Measurements from ENCODE around the gene ZNF689. TPM values are rescaled to one million over a fixed set of nuclear protein-coding genes. Genes with fewer than 3 reads are reported as not detected.
A peak's percentile ranks its signal among the peaks of the same experiment; 100 is the strongest.

ZNF689 gene
- total RNA-seq, 3 donors from 2014 or later (not counting 1 experiment from before 2014, with no cell fraction given) = 8.8 to 9.3 (median 9.1) TPM

DNA sequence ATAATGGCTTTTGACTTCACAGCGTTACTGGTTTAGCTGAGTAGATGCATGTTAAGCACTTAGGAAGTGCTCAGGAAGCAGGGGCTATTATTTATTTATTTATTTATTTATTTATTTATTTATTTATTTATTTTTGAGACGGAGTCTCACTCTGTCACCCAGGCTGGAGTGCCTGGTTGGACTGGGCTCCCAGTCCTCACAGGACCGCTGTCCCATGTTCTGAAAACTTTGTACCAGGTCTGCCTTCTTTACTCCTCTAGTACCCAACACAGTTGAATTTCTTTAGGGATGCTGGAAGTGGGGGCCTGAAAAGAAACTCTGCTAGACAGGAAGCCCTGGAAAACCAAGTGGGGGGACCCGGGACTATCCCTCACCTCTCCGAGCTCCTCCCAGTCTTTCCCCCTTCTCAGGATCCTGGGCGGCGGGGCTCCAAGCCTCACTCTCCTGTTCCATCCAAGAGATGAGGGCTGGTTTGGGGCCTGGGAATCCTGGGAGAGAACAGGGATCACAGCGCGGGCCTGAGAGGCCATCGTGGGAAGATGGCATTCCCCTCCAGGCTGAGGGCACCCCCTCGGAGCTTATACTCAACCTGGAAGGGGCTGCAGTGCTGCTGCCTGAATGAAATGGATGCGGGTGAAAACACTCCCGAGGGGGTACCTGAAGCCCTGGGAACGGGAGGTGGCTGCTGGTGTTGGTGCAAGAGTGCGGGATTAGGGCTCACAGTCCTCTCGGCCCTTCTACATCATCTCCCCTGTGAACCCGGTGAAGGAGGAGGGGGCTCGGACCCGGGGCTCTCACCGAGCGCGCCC is 39.3 kb downstream of the ZNF689 start:
- Histone ChIP-seq H3K9me3 (ENCODE audit: control insufficient read depth, insufficient read depth, low read length) (no peaks in the 10 kb centered on the region), H3K4me3 (ENCODE audit: low read length) (peak overlapping the region; percentile 74), H3K27ac (ENCODE audit: low read length) (peak overlapping the region; percentile 97), H3K4me1 (ENCODE audit: control insufficient read depth, insufficient read depth, low read length) (peaks cover 42% of the 10 kb centered on the region), H3K27me3 (ENCODE audit: control insufficient read depth, insufficient read depth, low read length) (no peaks in the 10 kb centered on the region), H3K36me3 (ENCODE audit: control insufficient read depth, insufficient read depth, low read length) (no peaks in the 10 kb centered on the region)
- ATAC-seq (no peak), DNase-seq (no peak)
- H3K4me1 Mint-ChIP-seq = peaks cover 20 to 31% of the 10 kb centered on the region in 2 donors
- 8% methylated on average over 20 of the region's 22 CpGs for WGBS (ENCODE audit: insufficient coverage)
- no peaks in the 10 kb centered on the region for H3K36me3 Mint-ChIP-seq
- TF ChIP-seq, protein P1, sequence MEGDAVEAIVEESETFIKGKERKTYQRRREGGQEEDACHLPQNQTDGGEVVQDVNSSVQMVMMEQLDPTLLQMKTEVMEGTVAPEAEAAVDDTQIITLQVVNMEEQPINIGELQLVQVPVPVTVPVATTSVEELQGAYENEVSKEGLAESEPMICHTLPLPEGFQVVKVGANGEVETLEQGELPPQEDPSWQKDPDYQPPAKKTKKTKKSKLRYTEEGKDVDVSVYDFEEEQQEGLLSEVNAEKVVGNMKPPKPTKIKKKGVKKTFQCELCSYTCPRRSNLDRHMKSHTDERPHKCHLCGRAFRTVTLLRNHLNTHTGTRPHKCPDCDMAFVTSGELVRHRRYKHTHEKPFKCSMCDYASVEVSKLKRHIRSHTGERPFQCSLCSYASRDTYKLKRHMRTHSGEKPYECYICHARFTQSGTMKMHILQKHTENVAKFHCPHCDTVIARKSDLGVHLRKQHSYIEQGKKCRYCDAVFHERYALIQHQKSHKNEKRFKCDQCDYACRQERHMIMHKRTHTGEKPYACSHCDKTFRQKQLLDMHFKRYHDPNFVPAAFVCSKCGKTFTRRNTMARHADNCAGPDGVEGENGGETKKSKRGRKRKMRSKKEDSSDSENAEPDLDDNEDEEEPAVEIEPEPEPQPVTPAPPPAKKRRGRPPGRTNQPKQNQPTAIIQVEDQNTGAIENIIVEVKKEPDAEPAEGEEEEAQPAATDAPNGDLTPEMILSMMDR (IDR thresholded peaks at IDR 0.05) = no peak
- no peaks in the 10 kb centered on the region for H3K27me3 Mint-ChIP-seq (ENCODE audit: low read depth in 2 of 2)
- no peaks in the 10 kb centered on the region for H3K9me3 Mint-ChIP-seq
- H3K27ac Mint-ChIP-seq = peak overlapping the region; percentile 92 to 95
- intact Hi-C loops (cut with micrococcal nuclease) = loop anchor here (5.0 kb wide), 1 partner anchor 86 kb away; the partner anchor contains the start of gene FBRS
- H3K4me3 Mint-ChIP-seq = peak overlapping the region; percentile 83

DNA sequence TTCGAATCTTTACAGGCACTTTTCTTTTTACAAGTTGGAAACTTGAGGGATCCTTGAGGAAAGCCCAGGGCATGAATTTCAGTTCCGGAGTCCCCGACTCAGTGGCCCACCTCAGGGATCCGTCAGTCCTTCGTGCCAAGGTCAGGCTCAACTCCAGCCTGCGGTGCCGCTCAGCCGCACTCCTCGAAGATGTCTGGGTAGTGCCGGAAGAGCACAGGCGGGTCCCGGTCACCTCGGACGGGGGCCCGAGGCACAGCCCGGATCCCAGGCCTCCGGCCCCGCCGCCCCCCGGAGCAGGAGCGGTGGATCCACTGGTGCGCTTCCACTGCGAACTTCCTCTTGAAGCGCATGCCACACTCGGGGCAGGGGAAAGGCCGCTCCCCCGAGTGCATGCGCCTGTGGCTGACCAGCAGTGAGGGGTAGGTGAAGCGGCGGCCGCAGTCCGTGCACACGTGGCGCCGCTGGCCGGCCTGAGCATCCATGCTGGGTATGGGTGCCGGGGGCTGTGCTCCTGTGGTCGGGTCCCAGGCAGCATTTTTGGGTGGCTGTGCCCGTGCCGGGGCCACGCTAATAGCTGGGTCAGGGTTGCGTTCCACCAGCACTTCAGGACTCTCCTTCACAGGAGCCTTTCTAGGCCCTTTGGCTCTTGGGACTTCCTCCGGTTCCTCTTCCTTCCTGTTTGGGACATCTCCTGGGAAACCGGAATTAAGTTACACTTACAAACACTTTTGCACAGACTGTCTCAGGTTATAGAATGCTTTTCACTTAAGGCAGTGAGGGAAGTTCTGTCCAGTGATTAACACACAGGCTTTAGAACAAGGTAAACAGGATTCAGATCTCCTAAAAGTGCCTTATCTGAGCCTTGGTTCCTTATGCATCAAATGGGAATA is 40.2 kb downstream of the ZNF689 start:
- peaks cover 42% of the 10 kb centered on the region for H3K4me1 ChIP-seq (ENCODE audit: control insufficient read depth, insufficient read depth, low read length)
- Mint-ChIP-seq H3K27ac (peak overlapping the region; percentile 92 to 95), H3K27me3 (ENCODE audit: low read depth in 2 of 2) (no peaks in the 10 kb centered on the region), H3K36me3 (no peaks in the 10 kb centered on the region), H3K9me3 (no peaks in the 10 kb centered on the region), H3K4me1 (peaks cover 20 to 31% of the 10 kb centered on the region in 2 donors), H3K4me3 (peak overlapping the region; percentile 52)
- H3K27ac ChIP-seq (ENCODE audit: low read length) = no peak overlapping the region
- DNase-seq (no peak), ATAC-seq (no peak)
- intact Hi-C loops (cut with micrococcal nuclease) = loop anchor here (5.0 kb wide), 1 partner anchor 87 kb away; the partner anchor contains the start of gene FBRS
- TF ChIP-seq, protein P1 (IDR thresholded peaks at IDR 0.05) = no peak
- no peaks in the 10 kb centered on the region for H3K36me3 ChIP-seq (ENCODE audit: control insufficient read depth, insufficient read depth, low read length)
- no peak overlapping the region for H3K4me3 ChIP-seq (ENCODE audit: low read length)
- H3K9me3 ChIP-seq (ENCODE audit: control insufficient read depth, insufficient read depth, low read length) = no peaks in the 10 kb centered on the region
- no peaks in the 10 kb centered on the region for H3K27me3 ChIP-seq (ENCODE audit: control insufficient read depth, insufficient read depth, low read length)
- WGBS (ENCODE audit: insufficient coverage) = 95% methylated on average over 44 of the region's 44 CpGs

DNA sequence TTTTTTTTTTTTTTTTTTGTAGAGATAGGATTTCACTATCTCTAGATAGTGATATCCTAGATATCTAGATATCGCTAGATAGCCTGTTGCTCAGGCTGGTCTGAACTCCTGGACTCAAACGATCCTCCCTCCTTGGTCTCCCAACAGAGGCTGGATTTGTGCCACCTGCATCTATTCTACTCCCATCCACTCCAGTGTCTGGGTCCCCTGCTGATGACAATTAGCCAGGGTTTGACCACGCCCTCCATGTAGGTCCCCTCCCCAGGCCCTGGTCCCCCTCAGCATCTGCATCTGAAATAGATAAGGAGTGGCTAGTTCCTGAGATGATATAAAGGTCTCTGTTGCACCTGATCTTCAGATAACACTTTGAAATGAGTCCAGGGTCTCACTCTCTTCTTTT is 40.9 kb downstream of the ZNF689 start:
- H3K4me1 Mint-ChIP-seq = peaks cover 20 to 31% of the 10 kb centered on the region in 2 donors
- no peaks in the 10 kb centered on the region for H3K27me3 Mint-ChIP-seq (ENCODE audit: low read depth in 2 of 2)
- H3K36me3 Mint-ChIP-seq = no peaks in the 10 kb centered on the region
- H3K4me3 ChIP-seq (ENCODE audit: low read length) = no peak overlapping the region
- ATAC-seq (no peak), DNase-seq (no peak)
- H3K4me1 ChIP-seq (ENCODE audit: control insufficient read depth, insufficient read depth, low read length) = peaks cover 42% of the 10 kb centered on the region
- TF ChIP-seq, protein P1 (IDR thresholded peaks at IDR 0.05) = no peak
- 97% methylated on average over 3 of the region's 3 CpGs for WGBS (ENCODE audit: insufficient coverage)
- peak overlapping the region; percentile 38 to 90 for H3K27ac Mint-ChIP-seq
- no peaks in the 10 kb centered on the region for H3K27me3 ChIP-seq (ENCODE audit: control insufficient read depth, insufficient read depth, low read length)
- H3K9me3 Mint-ChIP-seq = no peaks in the 10 kb centered on the region
- intact Hi-C loops (cut with micrococcal nuclease) = no loop called here
- no peaks in the 10 kb centered on the region for H3K9me3 ChIP-seq (ENCODE audit: control insufficient read depth, insufficient read depth, low read length)
- H3K36me3 ChIP-seq (ENCODE audit: control insufficient read depth, insufficient read depth, low read length) = no peaks in the 10 kb centered on the region
- peak overlapping the region; percentile 27 for H3K27ac ChIP-seq (ENCODE audit: low read length)
- H3K4me3 Mint-ChIP-seq = peak overlapping the region; percentile 17

All from natural killer cell (primary cell).